Lung (tissue), 12 donors: Measurements from ENCODE around the gene KLHL17. TPM values are rescaled to one million over a fixed set of nuclear protein-coding genes. Genes with fewer than 3 reads are reported as not detected.
A peak's percentile ranks its signal among the peaks of the same experiment; 100 is the strongest.

Experiments used
- ATAC-seq: fragments of 200-7000 bp; cut with Tn5 transposase; one replicate; pipeline ENCODE4 v1.9.1; 2020; ENCODE audit warnings: moderate number of reproducible peaks; ENCODE audit not compliant: insufficient read depth, low FRiP score
- DNase-seq, 3 donors: peaks; one replicate each; pipeline ENCODE4 v3.0.0-alpha.2; 2013 to 2017
- H3K27ac ChIP-seq, 2 donors: one replicate each; pipeline ENCODE4 v1.5.1; 2013; ENCODE audit warnings: mild to moderate bottlenecking in 2 of 2, moderate library complexity in 2 of 2, control low read depth in 1 of 2, inconsistent platforms in 1 of 2, low read depth in 1 of 2, low read length in 1 of 2
- H3K27me3 ChIP-seq, 3 donors: one replicate each; pipeline ENCODE4 v1.5.1; 2013; ENCODE audit warnings: low read length in 2 of 3; ENCODE audit not compliant: control insufficient read depth in 3 of 3, insufficient read depth in 3 of 3
- H3K36me3 ChIP-seq, 4 donors: one replicate each; pipeline ENCODE4 v1.5.1; 2013; ENCODE audit warnings: low read length in 4 of 4, mild to moderate bottlenecking in 1 of 4, moderate library complexity in 1 of 4; ENCODE audit not compliant: control insufficient read depth in 4 of 4, insufficient read depth in 4 of 4
- H3K4me1 ChIP-seq, 5 donors: one replicate each; pipeline ENCODE4 v1.5.1; 2013; ENCODE audit warnings: low read length in 5 of 5, mild to moderate bottlenecking in 2 of 5, moderate library complexity in 1 of 5; ENCODE audit not compliant: control insufficient read depth in 5 of 5, insufficient read depth in 5 of 5
- H3K4me3 ChIP-seq: one replicate; pipeline ENCODE4 v1.5.1; 2013; ENCODE audit warnings: mild to moderate bottlenecking, control low read depth, moderate library complexity
- H3K9ac ChIP-seq, 2 donors: one replicate each; pipeline ENCODE4 v1.5.1; 2013; ENCODE audit warnings: low read length in 2 of 2, control low read depth in 1 of 2; ENCODE audit not compliant: insufficient read depth in 1 of 2
- H3K9me3 ChIP-seq, 4 donors: one replicate each; pipeline ENCODE4 v1.5.1; 2013; ENCODE audit warnings: low read length in 3 of 4, mild to moderate bottlenecking in 1 of 4, moderate library complexity in 1 of 4; ENCODE audit not compliant: control insufficient read depth in 4 of 4, insufficient read depth in 3 of 4
- CTCF ChIP-seq: IDR thresholded peaks from 2 replicates; pipeline ENCODE4 v1.5.1; 2012; ENCODE audit warnings: mild to moderate bottlenecking; ENCODE audit errors: control extremely low read depth, extremely low read depth
- WGBS, 2 donors: extraction: QIAGEN DNeasy Blood & Tissue Kit; methylation state at CpG; one replicate each; pipeline ENCODE4 v1.1.7; 2013; 5-methylcytosine and 5-hydroxymethylcytosine counted together
- polyA plus RNA-seq, 2 donors: library from polyadenylated mRNA; stranded (reverse); fragments of 200-250 nt; gene quantifications; one replicate each; pipeline ENCODE4 v1.2.1, GENCODE V29; 2013
- total RNA-seq, 2 donors: library from RNA; depleted of rRNA in 1 of 2; stranded (reverse); fragments of >200 nt in 1 of 2; gene quantifications; one replicate each; pipeline ENCODE4 v1.2.1, GENCODE V29; 2014 to 2021
- donor health status: control.
- donor health status: control.
- donor health status: Bipolar disorder and iron deficiency.
- donor health status: healthy.
- donor health status: DM: yes; HTN: yes; CAD: no.

KLHL17 gene
- total and polyA plus RNA-seq, 4 donors, result 10.0 to 15.2 (median 13.0) TPM

- peak in 1 of 3 donors; percentile 32 for DNase-seq
- Histone ChIP-seq H3K4me1 (peaks cover 0 to 71% (median 33%) of the 10 kb centered on the region in 5 donors), H3K9me3 (peaks cover 0 to 3% (median 0%) of the 10 kb centered on the region in 4 donors), H3K27ac (no peak overlapping the region), H3K9ac (no peak overlapping the region), H3K27me3 (peaks cover 0 to 18% (median 5%) of the 10 kb centered on the region in 3 donors), H3K36me3 (peaks cover 0 to 11% (median 3%) of the 10 kb centered on the region in 4 donors), H3K4me3 (no peak overlapping the region)
- TF ChIP-seq CTCF, result no peak
- WGBS, 2 donors, result 22 to 35% methylated on average over 18 to 21 of the region's 21 CpGs
- no peak for ATAC-seq
Measured at GRCh38 chr1:939511-940106, 20.8 kb upstream of the KLHL17 start.

- H3K4me3 ChIP-seq, result no peak overlapping the region
- no peak for TF ChIP-seq CTCF
- H3K4me1 ChIP-seq, result peaks cover 0 to 73% (median 29%) of the 10 kb centered on the region in 5 donors
- 1% methylated on average over 63 to 86 of the region's 86 CpGs for WGBS, 2 donors
- peaks cover 0 to 16% (median 5%) of the 10 kb centered on the region in 3 donors for H3K27me3 ChIP-seq
- H3K27ac ChIP-seq, result peak overlapping the region in 1 of 2 donors; percentile 34
- H3K9me3 ChIP-seq, result peaks cover 0 to 3% (median 0%) of the 10 kb centered on the region in 4 donors
- DNase-seq, result peak; percentile 95 to 97 (median 95)
- ATAC-seq, result no peak
- no peak overlapping the region for H3K9ac ChIP-seq
- H3K36me3 ChIP-seq, result peaks cover 0 to 16% (median 5%) of the 10 kb centered on the region in 4 donors
Measured at GRCh38 chr1:940107-941014, 20.0 kb upstream of the KLHL17 start.

GRCh38 chr1:941015-941587 is 19.3 kb upstream of the KLHL17 start:
- no peak overlapping the region for H3K9ac ChIP-seq

More at GRCh38 chr1:941015-941587, 19.3 kb upstream of the KLHL17 start:
- TF ChIP-seq CTCF, result no peak
- no peak for ATAC-seq
- peaks cover 0 to 12% (median 5%) of the 10 kb centered on the region in 3 donors for H3K27me3 ChIP-seq
- peaks cover 0 to 3% (median 0%) of the 10 kb centered on the region in 4 donors for H3K9me3 ChIP-seq
- H3K4me3 ChIP-seq, result no peak overlapping the region
- H3K36me3 ChIP-seq, result peaks cover 0 to 17% (median 10%) of the 10 kb centered on the region in 4 donors
- 4 to 5% methylated on average over 28 to 36 of the region's 36 CpGs for WGBS, 2 donors
- DNase-seq, result no peak
- H3K27ac ChIP-seq, result no peak overlapping the region
- H3K4me1 ChIP-seq, result peaks cover 0 to 71% (median 24%) of the 10 kb centered on the region in 5 donors
